ENCODE results near the gene ZSWIM8.
"Not testable (repeated sequence)": the region's sequence is repeated elsewhere in the genome, so short reads cannot be mapped to it uniquely, and the experiment has no call there.

The ZSWIM8 gene

DNA sequence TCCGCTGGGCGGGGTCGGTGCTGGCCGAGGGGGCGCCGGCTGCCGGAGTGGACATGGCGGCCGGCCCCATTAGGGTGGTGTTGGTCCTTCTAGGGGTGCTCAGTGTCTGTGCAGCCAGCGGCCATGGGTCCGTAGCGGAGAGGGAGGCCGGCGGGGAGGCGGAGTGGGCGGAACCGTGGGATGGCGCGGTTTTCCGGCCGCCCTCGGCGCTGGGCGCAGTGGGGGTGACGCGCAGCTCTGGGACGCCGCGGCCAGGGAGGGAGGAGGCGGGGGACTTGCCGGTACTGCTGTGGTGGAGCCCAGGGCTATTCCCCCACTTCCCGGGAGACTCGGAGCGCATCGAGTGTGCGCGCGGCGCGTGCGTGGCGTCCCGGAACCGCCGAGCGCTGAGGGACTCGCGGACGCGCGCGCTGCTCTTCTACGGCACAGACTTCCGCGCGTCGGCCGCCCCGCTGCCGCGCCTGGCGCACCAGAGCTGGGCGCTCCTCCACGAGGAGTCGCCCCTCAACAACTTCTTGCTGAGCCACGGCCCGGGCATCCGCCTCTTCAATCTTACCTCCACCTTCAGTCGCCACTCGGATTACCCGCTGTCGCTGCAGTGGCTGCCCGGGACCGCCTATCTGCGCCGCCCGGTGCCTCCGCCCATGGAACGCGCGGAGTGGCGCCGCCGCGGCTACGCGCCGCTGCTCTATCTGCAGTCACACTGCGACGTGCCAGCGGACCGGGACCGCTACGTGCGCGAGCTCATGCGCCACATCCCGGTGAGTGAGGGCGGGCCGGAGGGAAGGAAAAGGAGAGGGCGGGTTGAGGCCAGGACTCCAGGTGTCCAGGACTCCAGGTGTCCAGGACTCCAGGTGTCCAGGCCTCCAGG lies 12.9 kb upstream of the ZSWIM8 start:
- no peak for DNase-seq (ENCODE audit: low read depth)

DNA sequence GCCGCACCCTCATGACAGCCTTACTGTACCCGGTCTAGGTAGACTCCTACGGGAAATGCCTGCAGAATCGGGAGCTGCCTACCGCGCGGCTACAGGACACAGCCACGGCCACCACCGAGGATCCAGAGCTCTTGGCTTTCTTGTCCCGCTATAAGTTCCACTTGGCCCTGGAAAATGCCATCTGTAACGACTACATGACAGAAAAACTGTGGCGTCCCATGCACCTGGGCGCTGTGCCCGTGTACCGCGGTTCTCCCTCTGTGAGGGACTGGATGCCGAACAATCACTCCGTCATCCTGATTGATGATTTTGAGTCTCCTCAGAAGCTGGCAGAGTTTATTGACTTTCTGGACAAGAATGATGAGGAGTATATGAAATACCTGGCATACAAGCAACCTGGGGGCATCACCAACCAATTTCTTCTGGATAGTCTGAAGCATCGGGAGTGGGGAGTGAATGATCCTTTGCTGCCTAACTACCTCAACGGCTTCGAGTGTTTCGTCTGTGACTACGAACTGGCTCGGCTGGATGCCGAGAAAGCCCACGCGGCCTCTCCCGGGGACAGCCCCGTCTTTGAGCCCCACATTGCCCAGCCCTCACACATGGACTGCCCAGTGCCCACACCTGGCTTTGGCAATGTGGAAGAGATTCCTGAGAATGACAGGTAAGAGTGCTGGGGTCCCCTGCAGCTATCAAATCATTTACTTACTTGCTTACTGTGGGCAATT lies 12.1 kb upstream of the ZSWIM8 start:
- DNase-seq (ENCODE audit: low read depth) = no peak

DNA sequence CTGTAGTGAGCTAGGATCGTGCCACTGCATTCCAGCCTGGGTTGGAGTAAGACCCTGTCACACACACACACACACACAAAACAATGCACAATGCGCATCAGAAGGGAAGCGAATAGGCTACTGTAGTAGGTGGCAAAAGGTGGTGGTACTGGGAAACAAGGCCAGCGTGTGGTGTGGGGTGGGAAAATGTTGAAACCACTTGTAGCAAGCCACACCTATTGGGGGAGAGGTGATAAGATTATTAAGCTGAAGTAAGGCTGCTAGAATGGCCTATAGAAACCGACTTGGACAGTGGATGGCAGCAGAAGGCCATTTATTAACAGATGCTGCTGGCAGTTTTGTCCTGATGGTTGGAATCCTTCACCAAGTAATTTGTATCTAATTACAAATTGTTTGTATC lies 10.8 kb upstream of the ZSWIM8 start:
- DNase-seq (ENCODE audit: low read depth) = no peak

DNA sequence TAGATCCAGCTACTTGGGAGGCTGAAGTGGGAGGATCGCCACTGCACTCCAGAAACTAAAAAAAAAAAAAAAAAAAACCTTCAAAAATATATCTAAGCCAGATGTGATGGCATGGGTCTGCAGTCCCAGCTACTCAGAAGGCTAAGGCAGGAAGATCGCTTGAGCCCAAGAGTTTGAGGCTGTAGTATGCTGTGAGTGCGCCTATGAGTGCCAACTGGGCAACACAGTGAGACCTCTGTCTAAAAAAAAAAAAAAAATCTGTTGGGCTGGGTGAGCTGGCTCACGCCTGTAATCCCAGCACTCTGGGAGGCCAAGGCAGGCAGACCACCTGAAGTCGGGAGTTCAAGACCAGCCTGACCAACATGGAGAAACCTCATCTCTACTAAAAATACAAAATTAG lies 6.4 kb upstream of the ZSWIM8 start:
- DNase-seq (ENCODE audit: low read depth) = no peak

DNA sequence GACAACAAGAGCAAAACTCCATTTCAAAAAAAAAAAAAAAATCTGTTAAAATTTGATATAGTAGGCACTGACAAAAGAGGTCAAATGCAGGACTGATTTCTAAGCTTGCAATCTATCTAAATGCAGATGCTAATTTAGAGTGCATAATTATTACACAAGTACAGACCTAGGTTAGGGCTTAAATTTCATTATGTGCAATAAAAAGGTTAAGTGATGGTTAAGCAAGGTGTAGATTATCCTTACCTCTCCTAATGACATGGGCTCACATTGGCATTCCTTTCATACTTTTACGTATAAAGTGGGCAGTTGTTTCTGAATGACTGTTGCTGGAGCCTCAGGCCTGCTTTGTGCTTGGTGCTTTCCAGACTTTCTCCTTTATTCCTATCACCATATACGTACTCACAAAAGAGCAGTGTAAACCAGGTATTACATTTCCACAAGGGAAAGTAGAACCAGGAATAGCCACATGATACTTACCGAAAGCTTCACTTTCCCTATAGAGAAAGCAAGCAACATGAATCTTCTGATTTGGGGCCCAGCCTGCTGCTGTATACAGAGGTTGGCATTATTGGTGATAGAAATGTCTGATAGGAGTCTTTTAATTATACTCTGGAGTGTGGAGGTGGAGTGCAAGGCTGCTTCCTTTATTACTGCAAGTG lies 5.7 kb upstream of the ZSWIM8 start:
- DNase-seq (ENCODE audit: low read depth) = no peak

DNA sequence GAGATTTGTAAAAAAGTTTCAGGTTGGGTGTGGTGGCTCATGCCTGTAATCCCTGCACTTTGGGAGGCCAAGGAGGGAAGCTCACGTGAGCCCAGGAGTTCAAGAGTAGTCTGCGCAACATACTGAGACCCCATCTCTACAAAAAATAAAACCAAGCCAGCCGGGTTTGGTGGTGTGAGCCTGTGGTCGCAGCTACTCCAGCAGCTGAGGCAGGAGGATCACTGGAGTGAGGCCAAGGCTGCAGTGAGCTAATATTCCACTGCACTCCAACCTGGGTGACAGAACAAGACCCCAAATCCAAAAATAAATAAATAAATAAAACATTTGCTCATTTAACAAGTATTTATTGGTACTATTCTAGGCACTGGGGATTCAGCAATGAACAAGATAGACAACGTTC lies 5.1 kb upstream of the ZSWIM8 start:
- DNase-seq (ENCODE audit: low read depth) = no peak

DNA sequence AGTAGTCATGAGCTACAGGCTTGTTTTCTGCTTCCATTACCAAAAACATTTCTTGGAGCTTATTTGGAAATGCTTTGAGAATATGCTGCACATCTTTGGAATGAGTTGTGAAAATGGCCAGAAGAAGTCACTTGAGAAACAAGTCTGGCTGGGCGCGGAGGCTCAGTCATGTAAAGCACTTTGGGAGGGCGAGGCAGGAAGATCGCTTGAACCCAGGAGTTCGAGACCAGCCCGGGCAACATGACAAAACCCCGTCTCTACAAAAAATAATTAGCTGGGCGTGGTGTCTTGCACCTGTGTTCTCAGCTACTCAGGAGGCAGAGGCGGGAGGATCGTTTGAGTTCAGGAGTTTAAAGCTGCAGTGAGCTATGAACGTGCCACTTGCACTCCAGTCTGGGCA lies 4.4 kb upstream of the ZSWIM8 start:
- DNase-seq (ENCODE audit: low read depth) = no peak

DNA sequence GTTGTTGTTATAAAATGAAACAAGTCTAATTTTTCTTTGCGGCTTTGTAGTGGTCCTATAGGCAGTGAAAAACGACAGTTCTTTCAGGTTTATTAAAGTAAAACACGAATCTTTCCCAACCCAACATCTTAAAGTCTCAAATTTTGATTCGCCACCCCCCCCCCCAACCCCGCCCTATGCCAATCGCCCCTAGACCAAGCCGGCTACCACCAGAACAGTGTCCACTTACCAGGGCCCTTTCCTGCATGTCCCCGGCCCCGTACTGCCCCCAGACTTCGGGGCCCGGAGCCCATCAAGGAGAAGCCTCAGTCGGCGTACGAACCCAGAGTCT lies 3.9 kb upstream of the ZSWIM8 start:
- DNase-seq (ENCODE audit: low read depth) = no peak

DNA sequence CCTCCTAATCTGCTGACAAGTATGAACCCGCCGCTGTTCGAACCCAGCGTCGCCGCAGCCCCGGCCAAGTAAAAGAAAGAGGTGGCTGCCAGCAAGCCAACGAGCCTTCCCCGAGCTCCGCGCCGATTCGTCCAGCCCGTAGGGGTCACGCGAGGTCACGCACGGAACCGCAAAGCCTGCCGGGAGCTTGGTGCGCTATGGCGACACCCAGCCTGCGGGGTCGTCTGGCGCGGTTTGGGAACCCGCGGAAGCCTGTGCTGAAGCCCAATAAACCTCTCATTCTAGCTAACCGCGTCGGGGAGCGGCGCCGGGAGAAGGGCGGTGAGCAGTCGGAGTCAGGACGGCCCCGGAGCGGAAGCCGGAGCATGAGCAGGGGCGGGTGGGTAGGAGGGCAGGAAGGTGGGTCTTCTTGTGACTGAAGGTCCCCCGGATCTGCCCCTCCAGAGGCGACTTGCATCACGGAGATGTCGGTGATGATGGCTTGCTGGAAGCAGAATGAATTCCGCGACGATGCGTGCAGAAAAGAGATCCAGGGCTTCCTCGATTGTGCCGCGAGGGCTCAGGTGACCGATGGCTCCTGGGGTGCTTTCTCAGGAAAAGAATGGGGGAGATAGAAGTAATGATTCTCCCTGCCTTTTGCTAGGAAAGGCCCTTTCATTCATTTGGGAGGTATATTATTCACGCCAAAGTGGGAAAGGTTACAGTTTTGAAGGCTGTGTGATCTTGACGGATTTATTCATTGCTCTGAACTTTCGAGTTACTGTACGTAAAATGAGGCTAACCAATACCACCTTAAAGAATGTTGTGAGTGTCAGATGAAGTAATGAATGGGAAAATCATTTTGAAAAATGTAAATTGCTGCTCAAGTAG lies 3.3 kb upstream of the ZSWIM8 start, which contains the start of gene CHCHD1:
TSS of gene CHCHD1 (plus strand) at position 170 of the 870 bp plus-strand sequence. CDS start at position 198, 28 bp downstream.
- peak; percentile 60 for DNase-seq (ENCODE audit: low read depth)

DNA sequence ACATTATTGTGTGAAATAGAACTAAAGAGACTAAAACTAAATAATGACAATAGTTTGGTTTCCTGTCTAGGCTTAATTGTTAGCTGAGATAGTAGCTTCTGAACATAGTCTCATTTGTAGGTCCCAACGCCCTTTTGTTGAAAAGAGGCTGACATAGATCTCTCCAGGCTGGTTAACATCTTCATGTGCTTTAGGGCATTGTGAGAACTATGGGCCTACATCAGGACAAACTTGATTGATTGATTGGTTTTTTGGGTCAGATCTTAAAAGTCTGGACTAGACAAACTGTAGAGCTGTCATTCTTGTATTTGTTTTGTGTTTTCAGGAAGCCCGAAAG lies 2.7 kb upstream of the ZSWIM8 start:
- DNase-seq (ENCODE audit: low read depth) = no peak

DNA sequence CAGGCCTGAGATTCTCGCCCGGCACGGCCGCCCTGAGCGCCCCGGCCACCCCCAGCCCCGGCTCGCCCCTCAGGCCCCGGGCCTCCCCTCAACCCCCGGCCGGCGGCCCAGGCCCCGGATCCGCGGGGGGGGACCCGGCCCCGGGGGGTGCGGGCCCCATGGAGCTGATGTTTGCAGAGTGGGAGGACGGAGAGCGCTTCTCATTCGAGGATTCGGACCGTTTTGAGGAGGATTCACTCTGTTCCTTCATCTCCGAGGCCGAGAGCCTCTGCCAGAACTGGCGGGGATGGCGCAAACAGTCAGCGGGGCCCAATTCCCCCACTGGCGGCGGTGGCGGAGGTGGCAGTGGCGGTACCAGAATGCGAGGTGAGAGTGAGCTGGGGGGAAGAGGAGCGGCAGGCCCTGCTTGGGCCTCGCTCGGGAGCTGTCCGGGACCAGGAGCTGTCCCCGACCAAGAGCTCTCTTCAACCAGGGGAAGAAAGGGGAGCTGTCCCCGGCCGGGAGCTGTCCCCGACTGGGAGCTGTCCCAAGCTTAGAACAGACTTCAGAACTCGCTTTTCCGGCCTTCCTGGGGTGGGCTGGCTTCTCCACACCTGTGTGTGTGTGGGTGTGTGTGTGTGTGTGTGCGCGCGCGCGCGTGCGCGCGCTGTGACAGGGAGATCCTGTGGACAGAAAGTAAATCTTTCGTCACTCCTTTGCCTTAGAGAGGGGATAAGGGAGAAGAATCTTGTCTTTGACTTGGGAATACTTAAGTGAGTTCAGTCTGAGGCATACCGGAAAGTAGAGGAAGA lies 510 bp downstream of the ZSWIM8 start:
- no peak for DNase-seq (ENCODE audit: low read depth)

DNA sequence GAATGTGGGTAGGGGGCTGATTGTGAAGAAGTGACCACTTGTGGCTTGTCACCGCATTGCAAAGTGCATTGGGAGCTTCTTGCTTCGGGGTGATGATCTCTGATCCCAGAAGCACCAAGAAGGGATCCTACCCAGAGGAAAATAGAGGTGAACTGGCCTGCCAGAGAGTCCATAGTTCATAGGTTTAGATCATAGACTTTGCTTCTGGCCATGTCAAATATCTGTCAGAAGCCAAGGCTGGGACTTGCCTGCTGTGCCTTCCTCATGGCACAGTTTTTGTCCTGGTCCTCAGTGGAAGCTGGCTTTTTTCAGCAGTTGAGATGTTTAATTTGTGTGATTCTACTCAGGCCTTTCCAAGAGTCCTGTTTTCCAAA lies 1.1 kb downstream of the ZSWIM8 start:
- no peak for DNase-seq (ENCODE audit: low read depth)

DNA sequence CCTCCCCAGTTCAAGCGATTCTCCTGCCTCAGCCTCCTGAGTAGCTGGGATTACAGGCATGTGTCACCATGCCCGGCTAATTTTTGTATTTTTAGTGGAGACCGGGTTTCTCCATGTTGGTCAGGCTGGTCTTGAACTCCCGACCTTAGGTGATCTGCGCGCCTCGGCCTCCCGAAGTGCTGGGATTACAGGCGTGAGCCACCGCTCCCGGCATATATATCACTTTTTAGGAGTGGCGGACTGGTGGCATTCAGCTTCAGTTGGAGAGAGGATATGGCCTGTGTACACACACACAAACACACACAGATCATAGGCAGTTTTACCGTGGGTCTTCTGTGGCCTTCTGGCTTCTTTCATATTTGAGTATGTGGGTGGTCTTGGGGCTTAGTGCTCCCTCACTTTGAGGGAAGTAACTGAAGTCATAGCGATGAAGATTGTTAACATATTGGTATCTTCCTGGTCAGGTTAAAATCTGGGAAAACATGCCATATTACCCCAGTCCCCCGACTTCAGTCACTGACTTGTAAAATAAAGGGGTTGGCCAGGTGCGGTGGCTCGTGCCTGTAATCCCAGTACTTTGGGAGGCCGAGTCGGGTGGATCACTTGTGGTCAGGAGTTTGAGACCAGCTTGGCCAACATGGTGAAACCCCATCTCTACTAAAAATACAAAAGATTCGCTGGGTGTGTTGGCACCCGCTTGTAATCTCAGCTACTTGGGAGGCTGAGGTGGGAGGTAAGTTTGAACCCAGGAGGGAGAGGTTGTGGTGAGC lies 1.8 kb downstream of the ZSWIM8 start:
- DNase-seq (ENCODE audit: low read depth) = not testable (repeated sequence)

DNA sequence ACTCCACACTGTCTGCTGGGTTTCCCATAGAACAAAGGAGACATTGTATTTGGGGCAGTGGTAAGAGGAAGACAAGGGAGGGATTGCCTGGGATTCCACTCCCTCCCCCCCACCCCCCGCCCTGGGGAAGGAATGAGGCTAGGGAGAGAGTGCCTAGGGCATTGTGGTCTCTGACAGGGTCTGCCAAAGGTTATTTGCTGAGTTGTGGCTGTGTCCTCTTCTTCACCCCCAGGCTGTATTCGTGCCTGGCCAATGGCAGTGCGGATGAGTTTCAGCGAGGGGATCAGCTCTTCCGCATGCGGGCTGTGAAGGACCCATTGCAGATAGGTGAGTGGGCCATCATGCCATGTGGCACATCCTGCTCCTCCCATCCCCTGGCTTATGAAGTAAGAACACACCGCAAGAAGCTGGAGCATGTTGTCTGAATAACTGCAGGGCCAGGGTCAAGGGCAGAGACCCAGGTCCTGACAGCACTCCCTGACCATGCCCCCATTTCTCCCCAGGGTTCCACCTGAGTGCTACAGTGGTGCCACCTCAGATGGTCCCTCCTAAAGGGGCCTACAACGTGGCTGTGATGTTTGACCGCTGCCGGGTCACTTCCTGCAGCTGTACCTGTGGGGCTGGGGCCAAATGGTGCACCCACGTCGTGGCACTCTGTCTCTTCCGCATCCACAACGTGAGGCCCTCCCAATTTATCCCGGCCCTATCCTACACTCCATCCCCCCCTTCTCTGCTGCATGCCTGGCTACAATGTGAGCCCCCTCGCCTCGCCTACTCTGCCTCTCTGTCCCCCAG lies 3.7 kb downstream of the ZSWIM8 start:
- no peak for DNase-seq (ENCODE audit: low read depth)

DNA sequence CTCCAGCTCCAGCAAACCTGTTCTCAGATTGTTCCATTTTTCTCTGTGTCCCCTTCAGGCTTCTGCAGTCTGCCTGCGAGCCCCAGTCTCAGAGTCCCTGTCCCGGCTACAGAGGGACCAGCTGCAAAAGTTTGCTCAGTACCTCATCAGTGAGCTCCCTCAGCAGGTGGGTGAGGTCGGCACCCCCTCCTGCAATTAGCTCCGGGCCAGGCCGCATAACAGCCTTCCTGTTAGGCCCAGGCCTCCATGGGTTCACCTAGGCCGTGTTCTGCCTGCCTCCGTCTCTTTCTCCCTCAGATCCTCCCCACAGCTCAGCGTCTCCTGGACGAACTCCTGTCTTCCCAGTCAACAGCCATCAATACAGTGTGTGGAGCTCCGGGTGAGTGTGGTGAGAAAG lies 4.3 kb downstream of the ZSWIM8 start:
- DNase-seq (ENCODE audit: low read depth) = no peak

DNA sequence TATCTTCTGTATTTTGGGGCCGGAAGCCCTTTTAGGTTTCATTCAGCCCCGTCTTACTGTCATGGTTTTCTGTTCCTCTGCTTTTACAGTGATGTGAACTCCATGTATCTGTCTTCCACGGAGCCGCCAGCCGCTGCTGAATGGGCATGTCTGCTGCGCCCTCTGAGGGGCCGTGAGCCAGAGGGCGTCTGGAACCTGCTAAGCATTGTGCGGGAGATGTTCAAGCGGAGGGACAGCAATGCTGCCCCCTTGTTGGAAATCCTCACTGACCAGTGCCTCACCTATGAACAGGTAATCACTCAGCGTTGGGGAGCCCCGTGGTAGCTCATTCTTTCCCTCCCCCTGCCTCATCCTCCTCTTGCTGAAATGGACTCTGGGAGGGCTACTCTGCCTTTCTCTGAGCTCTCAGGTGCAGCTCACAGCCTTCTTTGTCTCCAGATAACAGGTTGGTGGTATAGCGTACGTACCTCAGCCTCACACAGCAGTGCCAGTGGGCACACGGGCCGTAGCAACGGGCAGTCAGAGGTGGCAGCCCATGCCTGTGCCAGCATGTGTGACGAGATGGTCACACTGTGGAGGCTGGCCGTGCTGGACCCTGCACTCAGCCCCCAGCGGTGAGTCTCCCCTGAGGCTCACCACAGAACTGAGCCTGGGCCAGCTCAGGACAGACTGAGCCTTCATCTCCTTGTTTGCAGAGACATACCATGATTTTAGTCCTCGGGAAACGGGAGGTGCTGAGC lies 5.7 kb downstream of the ZSWIM8 start:
- no peak for DNase-seq (ENCODE audit: low read depth)

DNA sequence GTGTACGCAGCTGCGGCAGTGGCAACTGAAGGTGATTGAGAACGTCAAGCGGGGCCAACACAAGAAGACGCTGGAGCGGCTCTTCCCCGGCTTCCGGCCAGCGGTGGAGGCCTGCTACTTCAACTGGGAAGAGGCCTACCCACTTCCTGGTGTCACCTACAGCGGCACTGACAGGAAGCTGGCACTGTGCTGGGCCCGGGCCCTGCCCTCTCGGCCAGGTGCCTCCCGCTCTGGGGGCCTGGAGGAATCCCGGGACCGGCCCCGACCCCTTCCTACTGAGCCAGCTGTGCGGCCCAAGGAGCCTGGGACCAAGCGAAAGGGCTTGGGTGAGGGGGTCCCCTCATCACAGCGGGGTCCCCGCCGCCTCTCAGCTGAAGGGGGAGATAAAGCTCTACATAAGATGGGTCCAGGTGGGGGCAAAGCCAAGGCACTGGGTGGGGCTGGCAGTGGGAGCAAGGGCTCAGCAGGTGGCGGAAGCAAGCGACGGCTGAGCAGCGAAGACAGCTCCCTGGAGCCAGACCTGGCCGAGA lies 6.5 kb downstream of the ZSWIM8 start:
- DNase-seq (ENCODE audit: low read depth) = no peak

DNA sequence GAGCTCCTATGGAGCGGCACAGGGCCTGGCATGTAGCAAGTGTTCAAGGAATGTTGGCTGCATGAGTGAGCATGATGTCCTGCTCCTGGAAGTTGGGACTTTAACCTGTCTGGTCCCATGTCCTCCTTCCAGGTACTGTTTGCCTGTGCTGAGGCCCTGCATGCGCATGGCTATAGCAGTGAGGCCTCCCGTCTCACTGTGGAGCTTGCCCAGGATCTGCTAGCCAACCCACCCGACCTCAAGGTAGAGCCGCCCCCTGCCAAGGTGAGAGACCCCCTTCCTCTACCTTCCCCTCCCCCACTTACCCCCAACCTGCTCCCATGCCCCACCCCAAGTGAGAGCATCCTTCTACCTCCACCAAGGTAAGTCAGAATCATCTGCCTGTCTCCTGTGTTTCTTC lies 8.1 kb downstream of the ZSWIM8 start:
- no peak for DNase-seq (ENCODE audit: low read depth)

DNA sequence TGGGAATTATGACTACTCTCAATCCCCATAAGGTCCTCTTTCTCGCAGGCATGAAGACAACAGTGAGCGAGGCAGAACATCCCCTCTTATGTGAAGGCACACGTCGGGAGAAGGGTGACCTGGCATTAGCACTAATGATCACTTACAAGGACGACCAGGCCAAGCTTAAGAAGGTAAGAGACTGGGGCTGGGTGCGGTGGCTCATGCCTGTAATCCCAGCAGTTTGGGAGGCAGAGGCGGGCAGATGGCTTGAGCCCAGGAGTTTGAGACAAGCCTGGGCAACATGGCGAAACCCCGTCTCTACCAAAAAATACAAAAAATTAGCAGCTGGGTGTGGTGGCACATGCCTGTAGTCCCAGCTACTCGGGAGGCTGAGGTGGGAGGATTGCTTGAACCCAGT lies 10.1 kb downstream of the ZSWIM8 start:
- not testable (repeated sequence) for DNase-seq (ENCODE audit: low read depth)

All from non-pigmented ciliary epithelial cell (primary cell).